Liver (tissue), 9 donors: Measurements from ENCODE around the gene COG2. TPM values are rescaled to one million over a fixed set of nuclear protein-coding genes. Genes with fewer than 3 reads are reported as not detected.

Experiments used
- DNase-seq: peaks from one replicate; pipeline ENCODE4 v3.0.0-alpha.2; 2017; ENCODE audit warnings: low spot score
- H3K27ac ChIP-seq, 2 donors: one replicate each; pipeline ENCODE4 v1.7.0; 2013; ENCODE audit warnings: inconsistent platforms in 2 of 2, low read length in 2 of 2, control low read depth in 1 of 2, low read depth in 1 of 2, mild to moderate bottlenecking in 1 of 2
- H3K27me3 ChIP-seq, 4 donors: one replicate each; pipeline versions ENCODE4 v1.6.1 to v1.7.0; 2013; ENCODE audit warnings: low read length in 3 of 4, inconsistent platforms in 1 of 4, mild to moderate bottlenecking in 1 of 4, moderate library complexity in 1 of 4; ENCODE audit not compliant: control insufficient read depth in 4 of 4, insufficient read depth in 4 of 4
- H3K36me3 ChIP-seq, 4 donors: one replicate each; pipeline versions ENCODE4 v1.6.1 to v1.7.0; 2013; ENCODE audit warnings: low read length in 3 of 4, mild to moderate bottlenecking in 3 of 4, low read depth in 1 of 4, moderate library complexity in 1 of 4; ENCODE audit not compliant: control insufficient read depth in 4 of 4, insufficient read depth in 3 of 4
- H3K4me1 ChIP-seq, 4 donors: one replicate each; pipeline versions ENCODE4 v1.6.1 to v1.7.0; 2013; ENCODE audit warnings: low read length in 3 of 4, mild to moderate bottlenecking in 3 of 4, moderate library complexity in 1 of 4; ENCODE audit not compliant: control insufficient read depth in 4 of 4, insufficient read depth in 4 of 4
- H3K4me3 ChIP-seq, 3 donors: one replicate each; pipeline versions ENCODE4 v1.6.1 to v1.7.0; 2013; ENCODE audit warnings: low read length in 3 of 3, control low read depth in 1 of 3, low read depth in 1 of 3, mild to moderate bottlenecking in 1 of 3
- H3K9ac ChIP-seq, 2 donors: one replicate each; pipeline ENCODE4 v1.7.0; 2013; ENCODE audit warnings: low read length in 2 of 2, mild to moderate bottlenecking in 2 of 2, moderate library complexity in 2 of 2, control low read depth in 1 of 2, low read depth in 1 of 2
- H3K9me3 ChIP-seq, 4 donors: one replicate each; pipeline versions ENCODE4 v1.6.1 to v1.7.0; 2013; ENCODE audit warnings: low read length in 3 of 4; ENCODE audit not compliant: control insufficient read depth in 4 of 4
- CTCF ChIP-seq: fragments of 150-350 bp; IDR thresholded peaks from 2 replicates; pipeline ENCODE4 v1.5.1; 2017; ENCODE audit warnings: improper control_type of control experiment, low read depth, low read length; ENCODE audit not compliant: missing input control
- EGR1 ChIP-seq, 2 donors: IDR thresholded peaks; 2 replicates each; pipeline ENCODE4 v1.6.1; 2016 to 2018; ENCODE audit warnings: antibody characterized with exemption in 2 of 2, low read depth in 2 of 2
- FOXA1 ChIP-seq: IDR thresholded peaks from 2 replicates; pipeline ENCODE4 v1.6.1; 2016; ENCODE audit warnings: antibody characterized with exemption
- FOXA2 ChIP-seq: IDR thresholded peaks from 2 replicates; pipeline ENCODE4 v1.6.1; 2016; ENCODE audit warnings: antibody characterized with exemption
- GABPA ChIP-seq, 2 donors: IDR thresholded peaks in 1 of 2; conservative IDR thresholded peaks in 1 of 2; 2 replicates each; pipeline ENCODE4 v1.6.1; 2016; ENCODE audit warnings: antibody characterized with exemption in 2 of 2, mild to moderate bottlenecking in 1 of 2, moderate library complexity in 1 of 2
- HNF4A ChIP-seq, 2 donors: conservative IDR thresholded peaks; 2 replicates each; pipeline ENCODE4 v1.6.1; 2016; ENCODE audit warnings: antibody characterized with exemption in 2 of 2, mild to moderate bottlenecking in 2 of 2
- HNF4G ChIP-seq: IDR thresholded peaks from 2 replicates; pipeline ENCODE4 v1.6.1; 2016; ENCODE audit warnings: antibody characterized with exemption
- JUND ChIP-seq, 2 donors: IDR thresholded peaks; 2 replicates each; pipeline ENCODE4 v1.6.1; 2016; ENCODE audit warnings: antibody characterized with exemption in 2 of 2
- MAX ChIP-seq: IDR thresholded peaks from 2 replicates; pipeline ENCODE4 v1.6.1; 2016; ENCODE audit warnings: antibody characterized with exemption
- NR2F2 ChIP-seq: IDR thresholded peaks from 2 replicates; pipeline ENCODE4 v1.6.1; 2016; ENCODE audit warnings: antibody characterized with exemption
- RAD21 ChIP-seq, 2 donors: IDR thresholded peaks; 2 replicates each; pipeline ENCODE4 v1.6.1; 2016; ENCODE audit warnings: antibody characterized with exemption in 2 of 2, mild to moderate bottlenecking in 2 of 2
- REST ChIP-seq: IDR thresholded peaks from 2 replicates; pipeline ENCODE4 v1.6.1; 2016; ENCODE audit warnings: antibody characterized with exemption, mild to moderate bottlenecking
- RXRA ChIP-seq, 2 donors: IDR thresholded peaks; 2 replicates each; pipeline ENCODE4 v1.6.1; 2017 to 2018; ENCODE audit warnings: antibody characterized with exemption in 2 of 2, mild to moderate bottlenecking in 1 of 2
- SP1 ChIP-seq: IDR thresholded peaks from 2 replicates; pipeline ENCODE4 v1.6.1; 2018; ENCODE audit warnings: antibody characterized with exemption, mild to moderate bottlenecking
- TAF1 ChIP-seq: conservative IDR thresholded peaks from 2 replicates; pipeline ENCODE4 v1.6.1; 2016; ENCODE audit warnings: antibody characterized with exemption, mild to moderate bottlenecking
- YY1 ChIP-seq: IDR thresholded peaks from 2 replicates; pipeline ENCODE4 v1.6.1; 2016; ENCODE audit warnings: antibody characterized with exemption, mild to moderate bottlenecking
- WGBS: extraction: QIAGEN DNeasy Blood & Tissue Kit; methylation state at CpG from one replicate; pipeline ENCODE4 v1.1.7; 2013; 5-methylcytosine and 5-hydroxymethylcytosine counted together
- polyA plus RNA-seq, 2 donors: library from polyadenylated mRNA; stranded (reverse) in 1 of 2; unstranded in 1 of 2; fragments of 200-250 nt in 1 of 2; fragments of >200 nt in 1 of 2; fragmentation: Nextera tagmentation in 1 of 2; extraction: Ambion mirVana in 1 of 2; gene quantifications; one replicate each; pipeline versions ENCODE4 v1.2.1 to v1.2.3, GENCODE V29; 2013 to 2015
- total RNA-seq, 2 donors: library from RNA; depleted of rRNA; stranded (reverse); fragments of >200 nt; gene quantifications; one replicate each; pipeline ENCODE4 v1.2.3, GENCODE V29; 2014
- TF ChIP-seq, protein P1 (sequence below): IDR thresholded peaks from 2 replicates; pipeline ENCODE4 v1.6.1; 2016; ENCODE audit warnings: antibody characterized with exemption
- TF ChIP-seq, protein P2 (sequence below): IDR thresholded peaks from 2 replicates; pipeline ENCODE4 v1.6.1; 2016; ENCODE audit warnings: antibody characterized with exemption
- donor health status: healthy.
- donor health status: healthy.
- donor health status: healthy.
- donor health status: healthy.
- donor health status: healthy.

COG2 gene
- total and polyA plus RNA-seq, 4 donors = 6.4 to 16.1 (median 14.3) TPM

DNA sequence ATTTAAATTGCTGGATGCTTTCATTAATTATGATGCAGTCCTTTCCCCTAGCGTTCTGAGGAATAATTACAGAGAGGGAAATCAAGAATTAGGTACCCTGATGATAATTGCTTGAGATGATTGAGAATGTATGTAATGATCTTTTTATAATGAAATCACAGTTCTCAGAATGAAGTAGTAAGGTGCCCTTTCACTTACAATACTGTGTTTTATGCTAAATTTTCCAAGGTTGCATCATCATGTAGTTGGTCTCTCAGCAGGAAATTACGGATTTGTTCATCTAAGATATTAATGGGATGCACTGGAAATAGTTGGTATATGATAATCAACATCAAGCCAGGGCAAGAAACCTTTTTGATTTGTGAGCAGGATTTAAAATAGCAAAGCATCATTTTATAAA lies 37.5 kb downstream of the COG2 start (continued):
- no peak for TF ChIP-seq REST

GRCh38 chr1:230680300-230681025 lies 38.2 kb downstream of the COG2 start:
- TF ChIP-seq RXRA (IDR thresholded peaks at IDR 0.05) = peak; percentile 68 to 84
- TF ChIP-seq HNF4G = peak; percentile 42
- TF ChIP-seq FOXA2 = peak; percentile 70
- TF ChIP-seq RAD21 (IDR thresholded peaks at IDR 0.05) = peak in 1 of 2 donors; percentile 11
- peak; percentile 40 for TF ChIP-seq MAX
- TF ChIP-seq HNF4A (conservative IDR thresholded peaks at IDR 0.05) = peak; percentile 76 to 81
- no peak for TF ChIP-seq GABPA (IDR thresholded peaks at IDR 0.05 in 1 of 2, conservative IDR thresholded peaks at IDR 0.05 in 1 of 2)
- TF ChIP-seq, protein P1, sequence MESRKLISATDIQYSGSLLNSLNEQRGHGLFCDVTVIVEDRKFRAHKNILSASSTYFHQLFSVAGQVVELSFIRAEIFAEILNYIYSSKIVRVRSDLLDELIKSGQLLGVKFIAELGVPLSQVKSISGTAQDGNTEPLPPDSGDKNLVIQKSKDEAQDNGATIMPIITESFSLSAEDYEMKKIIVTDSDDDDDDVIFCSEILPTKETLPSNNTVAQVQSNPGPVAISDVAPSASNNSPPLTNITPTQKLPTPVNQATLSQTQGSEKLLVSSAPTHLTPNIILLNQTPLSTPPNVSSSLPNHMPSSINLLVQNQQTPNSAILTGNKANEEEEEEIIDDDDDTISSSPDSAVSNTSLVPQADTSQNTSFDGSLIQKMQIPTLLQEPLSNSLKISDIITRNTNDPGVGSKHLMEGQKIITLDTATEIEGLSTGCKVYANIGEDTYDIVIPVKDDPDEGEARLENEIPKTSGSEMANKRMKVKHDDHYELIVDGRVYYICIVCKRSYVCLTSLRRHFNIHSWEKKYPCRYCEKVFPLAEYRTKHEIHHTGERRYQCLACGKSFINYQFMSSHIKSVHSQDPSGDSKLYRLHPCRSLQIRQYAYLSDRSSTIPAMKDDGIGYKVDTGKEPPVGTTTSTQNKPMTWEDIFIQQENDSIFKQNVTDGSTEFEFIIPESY = peak; percentile 50
- TF ChIP-seq YY1 = peak; percentile 74
- peak; percentile 42 to 68 for TF ChIP-seq JUND (IDR thresholded peaks at IDR 0.05)
- TF ChIP-seq, protein P2, sequence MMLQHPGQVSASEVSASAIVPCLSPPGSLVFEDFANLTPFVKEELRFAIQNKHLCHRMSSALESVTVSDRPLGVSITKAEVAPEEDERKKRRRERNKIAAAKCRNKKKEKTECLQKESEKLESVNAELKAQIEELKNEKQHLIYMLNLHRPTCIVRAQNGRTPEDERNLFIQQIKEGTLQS = peak; percentile 61
- TF ChIP-seq TAF1 = no peak
- peak; percentile 78 for TF ChIP-seq FOXA1
- peak; percentile 79 for TF ChIP-seq SP1
- peak; percentile 22 for TF ChIP-seq REST
- TF ChIP-seq CTCF = no peak
- peak; percentile 48 for TF ChIP-seq NR2F2
- TF ChIP-seq EGR1 (IDR thresholded peaks at IDR 0.05; ENCODE audit: low read depth in 2 of 2) = peak in 1 of 2 donors; percentile 44
- H3K9ac ChIP-seq = no peak overlapping the region
- 20% methylated on average over 4 of the region's 4 CpGs for WGBS
- no peaks in the 10 kb centered on the region for H3K27me3 ChIP-seq
- H3K9me3 ChIP-seq = no peaks in the 10 kb centered on the region
- H3K27ac ChIP-seq = peak overlapping the region; percentile 5 to 51
- H3K4me1 ChIP-seq = peaks cover 17 to 34% (median 25%) of the 10 kb centered on the region in 4 donors
- no peak overlapping the region for H3K4me3 ChIP-seq
- H3K36me3 ChIP-seq = peaks cover 1 to 28% (median 11%) of the 10 kb centered on the region in 4 donors
- DNase-seq = no peak
